ENCODE measurements around the gene FNTB.

- TF ChIP-seq JUN (IDR thresholded peaks at IDR 0.05; ENCODE audit: borderline replicate concordance, insufficient read depth, insufficient read length, low read depth) (no peak), POLR2A (IDR thresholded peaks at IDR 0.05; ENCODE audit: low read depth, low read length) (no peak), EZH2 (IDR thresholded peaks at IDR 0.05; ENCODE audit: borderline replicate concordance, low read depth, low read length, severe bottlenecking) (no peak), MYC (IDR thresholded peaks at IDR 0.05; ENCODE audit: low read depth, low read length) (no peak), MAX (IDR thresholded peaks at IDR 0.05; ENCODE audit: insufficient read depth, insufficient read length) (no peak), POLR2AphosphoS5 (IDR thresholded peaks at IDR 0.05; ENCODE audit: insufficient read depth, low read depth, low read length) (no peak), FOS (IDR thresholded peaks at IDR 0.05; ENCODE audit: borderline replicate concordance, insufficient read depth, low read length) (no peak), GATA2 (IDR thresholded peaks at IDR 0.05; ENCODE audit: insufficient read depth, insufficient read length, low read depth, low read length) (no peak)
- TF ChIP-seq, protein P1, sequence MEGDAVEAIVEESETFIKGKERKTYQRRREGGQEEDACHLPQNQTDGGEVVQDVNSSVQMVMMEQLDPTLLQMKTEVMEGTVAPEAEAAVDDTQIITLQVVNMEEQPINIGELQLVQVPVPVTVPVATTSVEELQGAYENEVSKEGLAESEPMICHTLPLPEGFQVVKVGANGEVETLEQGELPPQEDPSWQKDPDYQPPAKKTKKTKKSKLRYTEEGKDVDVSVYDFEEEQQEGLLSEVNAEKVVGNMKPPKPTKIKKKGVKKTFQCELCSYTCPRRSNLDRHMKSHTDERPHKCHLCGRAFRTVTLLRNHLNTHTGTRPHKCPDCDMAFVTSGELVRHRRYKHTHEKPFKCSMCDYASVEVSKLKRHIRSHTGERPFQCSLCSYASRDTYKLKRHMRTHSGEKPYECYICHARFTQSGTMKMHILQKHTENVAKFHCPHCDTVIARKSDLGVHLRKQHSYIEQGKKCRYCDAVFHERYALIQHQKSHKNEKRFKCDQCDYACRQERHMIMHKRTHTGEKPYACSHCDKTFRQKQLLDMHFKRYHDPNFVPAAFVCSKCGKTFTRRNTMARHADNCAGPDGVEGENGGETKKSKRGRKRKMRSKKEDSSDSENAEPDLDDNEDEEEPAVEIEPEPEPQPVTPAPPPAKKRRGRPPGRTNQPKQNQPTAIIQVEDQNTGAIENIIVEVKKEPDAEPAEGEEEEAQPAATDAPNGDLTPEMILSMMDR (IDR thresholded peaks at IDR 0.05; ENCODE audit: extremely low read depth in 1 of 2, insufficient read depth in 1 of 2, low read depth in 1 of 2, low read length in 2 of 2): no peak
Measured at GRCh38 chr14:65077318-65077717, 90.6 kb downstream of the FNTB start.

Data from endothelial cell of umbilical vein (primary cell).